IPS DF 19.7 (cell line): ENCODE data around the gene ZNF891.

Experiments used
- DNase-seq: peaks from one replicate; pipeline ENCODE4 v3.0.0-alpha.2; 2013; ENCODE audit warnings: low read depth, low spot score

Gene ZNF891

GRCh38 chr12:133130038-133130807, at the start of gene ZNF891, which contains the start of gene ZNF10:
Gene ZNF891, minus strand, starts transcription at chr12:133130274. Its CDS starts 8,356 bp downstream, at chr12:133121918.
Gene ZNF10, plus strand, starts transcription at chr12:133130627. Its CDS starts 13,866 bp downstream, at chr12:133144493.
- peak; percentile 63 for DNase-seq

DNA sequence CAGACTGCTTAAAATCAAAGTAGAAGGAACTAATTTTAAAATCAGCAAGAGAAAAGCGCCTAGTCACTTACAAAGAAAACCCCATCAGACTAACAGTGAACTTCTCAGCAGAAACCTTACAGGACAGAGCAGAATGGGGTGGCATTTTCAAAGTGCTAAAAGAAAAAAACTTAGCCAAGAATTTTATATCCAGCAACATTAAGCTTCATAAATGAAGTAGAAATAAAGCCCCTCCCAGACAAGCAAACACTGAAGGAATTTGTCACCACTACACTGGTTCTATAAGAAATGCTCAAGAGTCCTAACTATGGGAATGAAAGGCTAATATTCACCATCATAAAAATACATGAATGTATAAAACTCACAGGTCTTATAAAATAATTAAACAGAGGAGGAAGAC, 44.8 kb upstream of the ZNF891 start:
- DNase-seq: no peak

DNA sequence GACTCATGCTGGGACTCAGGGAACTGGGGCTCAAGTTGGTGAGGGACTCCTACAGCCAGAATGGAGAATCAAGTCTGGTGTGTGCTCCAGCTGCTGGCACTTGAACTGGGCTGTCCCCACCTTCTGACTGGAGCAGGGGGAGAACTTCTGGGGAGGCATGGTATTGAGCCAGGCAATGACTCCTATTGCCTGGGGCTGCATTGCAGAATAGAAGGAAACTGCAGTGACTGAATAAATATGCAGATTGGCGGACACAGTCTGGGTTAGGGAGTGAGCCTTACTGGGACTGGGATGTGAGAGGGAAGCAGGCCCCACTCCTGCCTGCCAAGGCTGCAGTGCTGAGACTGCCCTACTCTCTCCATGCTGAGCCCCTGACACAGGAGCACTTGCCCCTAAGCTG, 42.4 kb upstream of the ZNF891 start:
- no peak for DNase-seq

- DNase-seq: no peak
Measured at GRCh38 chr12:133165776-133166175, 35.7 kb upstream of the ZNF891 start.

- DNase-seq: no peak
Measured at GRCh38 chr12:133156125-133156690, 26.1 kb upstream of the ZNF891 start.

- no peak for DNase-seq
Measured at GRCh38 chr12:133145981-133146380, 15.9 kb upstream of the ZNF891 start.

- no peak for DNase-seq
Measured at GRCh38 chr12:133135747-133136146, 5.7 kb upstream of the ZNF891 start.

- DNase-seq: no peak
Measured at GRCh38 chr12:133130808-133131128, 694 bp upstream of the ZNF891 start.

- DNase-seq: no peak
Measured at GRCh38 chr12:133129368-133130037, 571 bp downstream of the ZNF891 start.

DNA sequence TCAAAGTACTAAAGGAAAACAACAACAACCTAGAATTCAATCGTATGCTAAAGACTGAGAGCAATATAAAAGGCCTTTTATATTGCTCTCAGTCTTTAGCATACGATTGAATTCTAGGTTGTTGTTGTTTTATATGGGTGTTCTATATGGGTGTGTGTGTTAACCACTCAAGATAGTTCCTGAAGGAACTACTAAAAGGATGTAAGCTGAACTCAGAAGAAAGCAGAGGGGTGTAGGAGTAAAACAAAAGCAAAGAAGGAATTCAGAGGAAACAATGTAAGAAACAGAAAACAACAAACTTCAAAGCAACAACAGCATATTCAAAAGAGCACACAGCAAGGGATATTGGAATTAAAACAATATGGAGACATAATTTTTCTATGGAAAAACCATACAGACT, 5.4 kb downstream of the ZNF891 start:
- DNase-seq: no peak

GRCh38 chr12:133120385-133121191, 9.5 kb downstream of the ZNF891 start:
- no peak for DNase-seq

DNA sequence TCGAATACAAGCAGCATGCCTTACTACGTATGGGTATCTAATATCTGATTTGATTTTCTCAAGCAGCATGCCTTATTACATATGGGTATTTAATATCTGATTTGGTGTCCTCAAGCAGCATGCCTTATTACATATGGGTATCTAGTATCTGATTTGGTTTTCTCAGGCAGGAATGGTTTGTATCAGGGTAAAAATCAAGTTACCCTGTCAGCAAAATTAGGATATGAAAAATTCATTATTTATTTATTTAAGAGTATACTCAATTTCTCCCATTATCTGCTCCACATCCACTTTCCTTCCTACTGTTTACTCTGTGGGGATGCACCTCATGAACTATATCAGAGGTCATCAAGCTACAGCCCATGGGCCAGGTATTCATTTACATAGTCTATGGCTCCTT, 21.9 kb downstream of the ZNF891 start:
- DNase-seq: no peak

DNA sequence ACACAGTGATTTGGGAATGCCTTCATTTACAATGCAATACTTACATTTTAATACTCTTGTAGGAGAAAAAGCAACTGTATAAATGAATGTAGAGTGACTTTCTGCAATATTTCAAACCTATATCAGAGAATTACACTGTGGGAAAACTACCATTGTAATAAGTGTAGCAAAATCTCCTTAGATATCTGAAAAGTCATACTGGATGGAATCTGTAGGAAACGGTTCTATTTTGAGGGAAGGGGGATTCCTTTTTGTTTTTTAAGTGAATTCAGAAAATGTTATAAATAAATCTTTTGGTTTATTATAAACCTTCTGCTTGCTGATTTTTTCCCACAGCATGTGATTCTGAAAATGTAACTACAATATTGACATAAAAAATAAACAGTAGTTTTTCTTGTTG, 23.0 kb downstream of the ZNF891 start:
- no peak for DNase-seq

DNA sequence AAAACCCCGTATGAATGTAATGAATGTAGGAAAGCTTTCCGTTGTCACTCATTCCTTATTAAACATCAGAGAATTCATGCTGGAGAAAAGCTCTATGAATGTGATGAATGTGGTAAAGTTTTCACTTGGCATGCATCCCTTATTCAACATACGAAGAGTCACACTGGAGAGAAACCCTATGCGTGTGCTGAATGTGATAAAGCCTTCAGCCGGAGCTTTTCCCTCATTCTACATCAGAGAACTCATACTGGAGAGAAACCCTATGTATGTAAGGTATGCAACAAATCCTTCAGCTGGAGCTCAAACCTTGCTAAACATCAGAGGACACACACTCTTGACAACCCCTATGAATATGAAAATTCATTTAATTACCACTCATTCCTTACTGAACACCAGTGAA, 23.8 kb downstream of the ZNF891 start:
- DNase-seq: peak; percentile 9

DNA sequence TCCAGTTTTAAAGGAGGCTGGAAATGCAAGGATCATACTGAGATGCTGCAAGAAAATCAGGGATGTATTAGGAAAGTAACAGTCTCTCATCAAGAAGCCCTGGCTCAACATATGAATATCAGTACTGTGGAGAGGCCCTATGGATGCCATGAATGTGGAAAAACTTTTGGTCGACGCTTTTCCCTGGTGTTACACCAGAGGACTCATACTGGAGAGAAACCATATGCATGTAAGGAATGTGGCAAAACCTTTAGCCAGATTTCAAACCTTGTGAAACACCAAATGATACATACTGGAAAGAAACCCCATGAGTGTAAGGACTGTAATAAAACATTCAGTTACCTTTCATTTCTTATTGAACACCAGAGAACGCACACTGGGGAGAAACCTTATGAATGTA, 24.5 kb downstream of the ZNF891 start:
- DNase-seq: no peak

DNA sequence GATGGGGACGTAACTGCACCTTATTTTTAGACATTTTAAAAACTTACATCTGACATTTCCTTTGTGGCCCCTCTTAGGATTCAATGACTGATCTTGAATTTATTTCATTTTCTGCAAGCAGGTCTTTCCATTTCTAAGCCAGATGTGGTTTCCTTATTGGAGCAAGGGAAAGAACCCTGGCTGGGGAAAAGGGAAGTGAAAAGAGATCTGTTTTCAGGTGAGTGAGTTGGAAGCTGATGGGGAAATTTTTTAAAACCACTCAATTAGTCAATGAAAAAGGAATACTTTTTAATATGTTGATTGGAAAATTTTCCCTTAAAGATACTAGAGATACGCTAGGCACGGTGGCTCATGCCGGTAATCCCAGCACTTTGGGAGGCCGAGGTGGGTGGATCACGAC, 46.7 kb downstream of the ZNF891 start:
- no peak for DNase-seq

GRCh38 chr12:133081159-133081780, 48.8 kb downstream of the ZNF891 start:
- DNase-seq: no peak

DNA sequence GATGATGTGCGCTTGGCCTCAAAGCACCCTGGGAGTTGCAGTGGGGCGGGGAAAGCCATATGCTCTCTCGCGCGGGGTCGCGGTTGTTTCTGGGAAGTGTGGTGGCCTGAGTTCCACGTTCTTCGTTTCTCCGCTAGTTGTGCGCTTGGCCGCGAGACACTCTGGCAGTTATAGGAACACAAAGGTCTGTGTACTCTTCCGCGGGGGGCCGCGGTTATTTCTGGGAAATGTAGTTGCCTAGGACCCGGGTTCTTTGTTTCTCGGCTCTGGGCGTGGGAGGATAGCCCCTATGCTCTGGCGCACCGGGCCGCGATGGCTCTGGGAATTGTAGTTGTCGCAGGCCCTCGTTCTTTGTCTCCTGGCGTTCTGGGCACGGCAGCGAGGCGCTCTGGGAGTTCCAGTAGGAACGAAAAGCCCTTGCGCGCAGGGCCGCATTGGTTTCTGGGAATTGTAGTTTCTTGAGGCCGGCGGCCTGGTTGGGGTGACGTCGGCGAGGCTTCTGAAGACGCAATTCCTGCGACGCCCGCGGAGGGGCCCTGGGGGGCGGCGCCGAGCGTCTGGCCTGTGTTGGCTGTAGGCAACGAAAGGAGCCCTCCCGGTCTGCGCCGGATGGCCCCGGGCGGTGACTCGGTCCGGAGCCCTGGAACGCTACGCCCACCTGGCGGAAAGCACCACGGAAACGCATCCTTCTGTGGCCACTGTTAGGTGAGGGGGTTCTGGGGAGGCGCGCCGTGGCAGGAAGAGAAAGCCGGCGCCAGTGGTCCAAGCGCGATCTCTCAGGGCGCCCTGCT, 49.5 kb downstream of the ZNF891 start, which contains the start of gene ZNF140:
ZNF140 (plus strand) TSS at position 556 of the 791 bp plus-strand sequence. CDS start 398 bp downstream, outside the sequence.
- peak; percentile 90 for DNase-seq

DNA sequence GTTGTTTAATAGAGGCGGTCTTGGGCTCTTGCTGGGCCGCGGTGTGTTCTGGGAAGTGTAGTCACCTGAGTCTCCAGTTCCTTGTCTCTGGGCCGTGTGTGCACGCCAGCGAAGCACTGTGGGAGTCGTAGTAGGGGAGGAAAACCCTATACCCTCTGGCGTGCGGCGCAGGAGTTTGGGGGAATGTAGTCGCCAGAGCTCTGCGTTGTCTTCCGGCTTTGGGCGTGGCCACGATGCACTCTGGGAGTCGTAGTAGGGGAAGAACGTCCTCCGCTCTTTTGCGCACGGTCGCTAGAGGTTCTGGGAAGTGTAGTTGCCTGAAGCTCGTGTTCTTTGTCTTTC, 50.1 kb downstream of the ZNF891 start:
- peak; percentile 99 for DNase-seq

- no peak for DNase-seq
Measured at GRCh38 chr12:133073836-133074235, 56.2 kb downstream of the ZNF891 start.

- DNase-seq: no peak
Measured at GRCh38 chr12:133063556-133063955, 66.5 kb downstream of the ZNF891 start.
